Upper lobe of left lung (tissue), 6 donors: Measurements from ENCODE around the gene CES2. TPM values are rescaled to one million over a fixed set of nuclear protein-coding genes. Genes with fewer than 3 reads are reported as not detected.
"Not testable (repeated sequence)": the region's sequence is repeated elsewhere in the genome, so short reads cannot be mapped to it uniquely, and the experiment has no call there.

Experiments used
- ATAC-seq, 2 donors: fragments of 200-7000 bp; cut with Tn5 transposase; one replicate each; pipeline ENCODE4 v1.9.1; 2022; ENCODE audit warnings: mild to moderate bottlenecking in 2 of 2, moderate library complexity in 2 of 2; ENCODE audit not compliant: low FRiP score in 2 of 2
- DNase-seq, 2 donors: peaks; one replicate each; pipeline ENCODE4 v3.0.0-alpha.2; 2019 to 2020
- H3K27ac ChIP-seq, 4 donors: fragments of 200-600 bp; sonication (generic); one replicate each; pipeline ENCODE4 v1.5.1; 2016 to 2019
- H3K27me3 ChIP-seq, 4 donors: fragments of 200-600 bp; sonication (generic); one replicate each; pipeline ENCODE4 v1.5.1; 2017 to 2019
- H3K36me3 ChIP-seq, 4 donors: fragments of 200-600 bp; sonication (generic); one replicate each; pipeline ENCODE4 v1.5.1; 2016 to 2019
- H3K4me1 ChIP-seq, 4 donors: fragments of 200-600 bp; sonication (generic); one replicate each; pipeline ENCODE4 v1.5.1; 2018 to 2019
- H3K4me3 ChIP-seq, 4 donors: fragments of 200-600 bp; sonication (generic); one replicate each; pipeline ENCODE4 v1.5.1; 2017 to 2019; ENCODE audit warnings: mild to moderate bottlenecking in 2 of 4, moderate library complexity in 1 of 4
- H3K9me3 ChIP-seq, 4 donors: fragments of 200-600 bp; sonication (generic); one replicate each; pipeline ENCODE4 v1.5.1; 2018 to 2019
- EP300 ChIP-seq, 4 donors: sonication (generic); formaldehyde crosslinking; IDR thresholded peaks; one replicate each; pipeline ENCODE4 v1.5.1; 2017; ENCODE audit warnings: antibody characterized with exemption in 4 of 4, control low read depth in 2 of 4
- POLR2A ChIP-seq, 4 donors: fragments of 450-650 bp; IDR thresholded peaks; one replicate each; pipeline ENCODE4 v1.5.1; 2016 to 2017; ENCODE audit warnings: antibody characterized with exemption in 4 of 4, mild to moderate bottlenecking in 2 of 4
- POLR2AphosphoS5 ChIP-seq, 2 donors: sonication (generic); formaldehyde crosslinking; IDR thresholded peaks; one replicate each; pipeline ENCODE4 v1.5.1; 2017; ENCODE audit warnings: antibody characterized with exemption in 2 of 2
- WGBS, 2 donors: methylation state at CpG; one replicate each; pipeline ENCODE4 v1.1.5; 2017 to 2018; 5-methylcytosine and 5-hydroxymethylcytosine counted together
- total RNA-seq, 6 donors: library from RNA; depleted of rRNA in 4 of 6; stranded (reverse); fragments of >200 nt in 4 of 6; gene quantifications; one replicate each; pipeline versions ENCODE4 v1.1.0 to v1.2.1, GENCODE V29; 2016 to 2021
- TF ChIP-seq, protein P1 (sequence below), 6 experiments: fragments of 450-650 bp in 4 of 6; fragments of 200-600 bp in 2 of 6; sonication (generic) in 2 of 6; IDR thresholded peaks; one replicate each; pipeline ENCODE4 v1.5.1; 2016 to 2019; ENCODE audit warnings: antibody characterized with exemption in 6 of 6
- donor health status: DM: no; HTN: no; CAD: no; lungs with moderate emphysema.
- donor health status: DM: no; HTN: yes; CAD: no; lungs with severe emphysema.

The CES2 gene
- total RNA-seq, 6 donors from 2014 or later = 32.2 to 76.1 (median 46.5) TPM

DNA sequence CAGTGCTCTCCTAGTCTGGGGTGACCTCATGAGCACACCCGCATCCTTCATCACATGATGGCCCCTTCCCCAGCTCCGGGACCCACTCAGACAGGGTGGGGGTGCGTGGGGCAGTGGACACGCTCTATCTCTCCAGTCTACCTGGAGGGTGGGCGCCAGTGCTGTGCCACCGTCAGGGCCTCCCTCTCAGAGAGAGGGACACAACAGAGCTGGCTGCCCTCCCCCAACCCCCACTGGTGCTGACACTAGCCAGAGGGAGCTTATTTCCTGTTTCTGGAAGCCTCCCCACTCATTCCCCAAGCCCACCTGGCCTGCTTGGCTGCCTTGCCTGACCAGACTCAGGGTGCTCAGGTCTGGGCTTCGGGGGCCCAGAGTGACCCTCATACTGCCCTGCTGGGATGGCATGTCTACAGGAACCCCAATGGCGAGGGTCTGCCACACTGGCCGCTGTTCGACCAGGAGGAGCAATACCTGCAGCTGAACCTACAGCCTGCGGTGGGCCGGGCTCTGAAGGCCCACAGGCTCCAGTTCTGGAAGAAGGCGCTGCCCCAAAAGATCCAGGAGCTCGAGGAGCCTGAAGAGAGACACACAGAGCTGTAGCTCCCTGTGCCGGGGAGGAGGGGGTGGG lies 8.2 kb downstream of the CES2 start:
- H3K9me3 ChIP-seq = no peaks in the 10 kb centered on the region
- ATAC-seq (no peak), DNase-seq (peak in 1 of 2 donors; percentile 51)
- peaks cover 18 to 56% (median 46%) of the 10 kb centered on the region in 4 donors for H3K36me3 ChIP-seq
- no peaks in the 10 kb centered on the region for H3K27me3 ChIP-seq
- 84 to 94% methylated on average over 3 to 15 of the region's 15 CpGs for WGBS, 2 donors
- H3K4me3 ChIP-seq = no peak overlapping the region
- no peak overlapping the region for H3K27ac ChIP-seq
- TF ChIP-seq POLR2A (IDR thresholded peaks at IDR 0.05) (no peak), EP300 (IDR thresholded peaks at IDR 0.05) (no peak), POLR2AphosphoS5 (IDR thresholded peaks at IDR 0.05) (no peak)
- TF ChIP-seq, protein P1, sequence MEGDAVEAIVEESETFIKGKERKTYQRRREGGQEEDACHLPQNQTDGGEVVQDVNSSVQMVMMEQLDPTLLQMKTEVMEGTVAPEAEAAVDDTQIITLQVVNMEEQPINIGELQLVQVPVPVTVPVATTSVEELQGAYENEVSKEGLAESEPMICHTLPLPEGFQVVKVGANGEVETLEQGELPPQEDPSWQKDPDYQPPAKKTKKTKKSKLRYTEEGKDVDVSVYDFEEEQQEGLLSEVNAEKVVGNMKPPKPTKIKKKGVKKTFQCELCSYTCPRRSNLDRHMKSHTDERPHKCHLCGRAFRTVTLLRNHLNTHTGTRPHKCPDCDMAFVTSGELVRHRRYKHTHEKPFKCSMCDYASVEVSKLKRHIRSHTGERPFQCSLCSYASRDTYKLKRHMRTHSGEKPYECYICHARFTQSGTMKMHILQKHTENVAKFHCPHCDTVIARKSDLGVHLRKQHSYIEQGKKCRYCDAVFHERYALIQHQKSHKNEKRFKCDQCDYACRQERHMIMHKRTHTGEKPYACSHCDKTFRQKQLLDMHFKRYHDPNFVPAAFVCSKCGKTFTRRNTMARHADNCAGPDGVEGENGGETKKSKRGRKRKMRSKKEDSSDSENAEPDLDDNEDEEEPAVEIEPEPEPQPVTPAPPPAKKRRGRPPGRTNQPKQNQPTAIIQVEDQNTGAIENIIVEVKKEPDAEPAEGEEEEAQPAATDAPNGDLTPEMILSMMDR (IDR thresholded peaks at IDR 0.05) = no peak
- peaks cover 9 to 12% (median 11%) of the 10 kb centered on the region in 4 donors for H3K4me1 ChIP-seq

DNA sequence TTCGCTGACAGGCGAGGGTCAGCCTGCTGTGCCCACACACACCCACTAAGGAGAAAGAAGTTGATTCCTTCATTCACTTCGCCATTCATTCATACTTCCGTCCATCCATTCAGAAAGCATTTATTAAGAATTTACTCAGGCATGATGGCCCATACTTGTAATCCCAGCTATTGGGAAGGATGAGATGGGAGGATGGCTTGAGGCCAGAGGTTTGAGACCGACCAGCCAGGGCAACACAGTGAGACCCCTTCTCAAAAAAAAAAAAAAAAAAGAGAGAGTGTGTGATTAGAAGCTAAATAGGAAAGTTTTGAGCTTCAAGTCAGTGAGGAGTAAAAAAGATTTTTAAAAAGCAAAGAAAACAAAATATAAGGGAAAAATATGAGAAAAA lies 8.7 kb downstream of the CES2 start:
- Histone ChIP-seq H3K9me3 (no peaks in the 10 kb centered on the region), H3K36me3 (peaks cover 18 to 51% (median 46%) of the 10 kb centered on the region in 4 donors), H3K4me3 (no peak overlapping the region), H3K27ac (no peak overlapping the region), H3K4me1 (peaks cover 12 to 18% (median 16%) of the 10 kb centered on the region in 4 donors), H3K27me3 (peaks cover 0 to 3% (median 0%) of the 10 kb centered on the region in 4 donors)
- ATAC-seq = no peak
- whole genome bisulfite sequencing, 2 donors = 90 to 99% methylated on average over 5 of the region's 5 CpGs
- DNase-seq = no peak
- TF ChIP-seq EP300 (IDR thresholded peaks at IDR 0.05) (no peak), POLR2A (IDR thresholded peaks at IDR 0.05) (no peak), POLR2AphosphoS5 (IDR thresholded peaks at IDR 0.05) (no peak)

DNA sequence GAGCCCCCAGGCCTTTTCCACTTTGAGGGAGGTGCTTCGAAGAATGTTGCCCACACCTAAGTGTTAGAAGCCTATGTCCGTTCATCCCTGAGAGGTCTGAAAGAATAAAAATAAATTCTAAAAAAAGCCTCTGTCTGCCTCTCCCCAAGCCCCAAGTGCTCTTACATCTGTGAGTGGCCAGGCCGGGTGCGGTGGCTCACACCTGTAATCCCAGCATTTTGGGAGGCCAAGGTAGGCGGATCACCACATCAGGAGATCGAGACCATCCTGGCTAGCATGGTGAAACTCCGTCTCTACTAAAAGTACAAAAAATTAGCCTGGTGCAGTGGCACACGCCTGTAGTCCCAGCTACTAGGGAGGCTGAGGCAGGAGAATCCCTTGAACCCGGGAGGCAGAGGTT lies 9.7 kb downstream of the CES2 start:
- H3K27me3 ChIP-seq, ATAC-seq: not testable (repeated sequence)
- 83 to 92% methylated on average over 9 of the region's 9 CpGs for WGBS, 2 donors

DNA sequence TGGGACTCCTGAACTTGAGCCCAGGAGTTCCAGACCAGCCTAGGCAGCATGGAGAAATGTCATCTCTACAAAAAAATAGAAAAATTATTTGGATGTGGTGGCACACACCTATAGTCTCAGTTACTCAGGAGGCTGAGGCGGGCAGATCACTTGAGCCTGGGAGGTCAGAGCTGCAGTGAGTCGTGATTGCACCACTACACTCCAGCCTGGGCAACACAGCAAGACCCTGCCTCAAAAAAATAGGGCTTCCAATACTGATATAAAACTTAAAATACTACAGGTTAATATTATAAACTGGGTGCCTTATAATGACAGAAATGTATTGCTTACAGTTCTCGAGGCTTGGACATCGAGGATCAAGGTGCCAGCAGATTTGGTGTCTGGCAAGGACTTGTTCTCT lies 10.6 kb downstream of the CES2 start:
- TF ChIP-seq POLR2AphosphoS5 (IDR thresholded peaks at IDR 0.05) (no peak), POLR2A (IDR thresholded peaks at IDR 0.05) (no peak), EP300 (IDR thresholded peaks at IDR 0.05) (no peak)
- TF ChIP-seq, protein P1 (IDR thresholded peaks at IDR 0.05) = no peak
- ATAC-seq (no peak), DNase-seq (no peak)
- WGBS, 2 donors = 75 to 79% methylated on average over 4 of the region's 4 CpGs
- Histone ChIP-seq H3K4me1 (peaks cover 14 to 19% (median 17%) of the 10 kb centered on the region in 4 donors), H3K4me3 (no peak overlapping the region), H3K27me3 (peaks cover 0 to 7% (median 0%) of the 10 kb centered on the region in 4 donors), H3K9me3 (no peaks in the 10 kb centered on the region), H3K36me3 (peaks cover 11 to 32% (median 30%) of the 10 kb centered on the region in 4 donors), H3K27ac (no peak overlapping the region)

More for the DNA sequence above, 9.7 kb downstream of the CES2 start:
- H3K4me3 ChIP-seq, H3K9me3 ChIP-seq, H3K27ac ChIP-seq, DNase-seq: not testable (repeated sequence)
- TF ChIP-seq POLR2A (IDR thresholded peaks at IDR 0.05) = peak in 1 of 4 donors; percentile 14
- Histone ChIP-seq H3K36me3 (peaks cover 18 to 42% (median 39%) of the 10 kb centered on the region in 4 donors), H3K4me1 (peaks cover 14 to 19% (median 17%) of the 10 kb centered on the region in 4 donors)

DNA sequence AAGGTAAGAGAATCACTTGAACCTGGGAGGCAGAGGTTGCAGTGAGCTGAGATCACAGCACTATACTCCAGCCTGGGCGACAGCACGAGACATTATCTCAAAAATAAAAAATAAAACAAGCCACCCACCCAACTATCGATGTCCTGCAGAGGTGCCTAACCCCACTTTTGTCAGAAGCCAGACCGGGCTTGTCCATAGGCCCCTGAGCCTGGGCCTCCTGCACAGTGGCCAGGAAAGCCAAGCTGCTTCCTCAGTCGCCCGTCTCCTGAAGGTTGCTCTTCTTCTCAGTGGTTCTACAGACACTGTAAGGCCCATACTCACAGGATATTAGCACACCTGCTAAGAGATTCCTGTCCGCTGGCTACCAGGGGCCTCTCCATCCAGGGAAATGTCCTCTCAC lies 11.2 kb downstream of the CES2 start:
- peaks cover 14 to 19% (median 17%) of the 10 kb centered on the region in 4 donors for H3K4me1 ChIP-seq
- no peak for DNase-seq
- H3K4me3 ChIP-seq = no peak overlapping the region
- peaks cover 5 to 26% (median 24%) of the 10 kb centered on the region in 4 donors for H3K36me3 ChIP-seq
- ATAC-seq = no peak
- no peak overlapping the region for H3K27ac ChIP-seq
- peaks cover 0 to 7% (median 0%) of the 10 kb centered on the region in 4 donors for H3K27me3 ChIP-seq
- no peaks in the 10 kb centered on the region for H3K9me3 ChIP-seq
- 79 to 86% methylated on average over 7 of the region's 7 CpGs for WGBS, 2 donors
- TF ChIP-seq, protein P1 (IDR thresholded peaks at IDR 0.05) = no peak
- no peak for TF ChIP-seq EP300 (IDR thresholded peaks at IDR 0.05)
- no peak for TF ChIP-seq POLR2AphosphoS5 (IDR thresholded peaks at IDR 0.05)
- TF ChIP-seq POLR2A (IDR thresholded peaks at IDR 0.05) = no peak

DNA sequence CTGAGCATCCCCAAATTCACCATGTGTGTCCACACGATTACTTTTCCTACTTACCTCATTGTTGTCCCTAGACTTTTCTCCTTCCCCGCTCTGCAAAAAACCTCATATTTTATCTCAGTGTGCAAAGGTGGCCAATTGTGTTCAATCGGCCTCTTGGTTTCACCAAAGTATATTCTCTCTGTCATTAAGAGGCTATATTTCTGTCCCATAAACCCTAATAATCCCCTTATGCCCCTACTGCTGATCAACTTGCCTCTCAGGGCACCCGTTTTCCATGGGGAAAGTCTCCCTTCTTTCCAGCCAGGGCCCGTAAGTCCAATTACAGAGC lies 11.6 kb downstream of the CES2 start:
- H3K9me3 ChIP-seq = no peaks in the 10 kb centered on the region
- TF ChIP-seq POLR2A (IDR thresholded peaks at IDR 0.05) (no peak), EP300 (IDR thresholded peaks at IDR 0.05) (no peak)
- H3K4me1 ChIP-seq = peaks cover 14 to 19% (median 17%) of the 10 kb centered on the region in 4 donors
- no peak overlapping the region for H3K4me3 ChIP-seq
- no peak for ATAC-seq
- H3K27me3 ChIP-seq = peaks cover 0 to 7% (median 0%) of the 10 kb centered on the region in 4 donors
- 29 to 33% methylated on average over 5 of the region's 5 CpGs for WGBS, 2 donors
- H3K27ac ChIP-seq = no peak overlapping the region
- H3K36me3 ChIP-seq = peaks cover 4 to 22% (median 20%) of the 10 kb centered on the region in 4 donors
- no peak for DNase-seq
